Caco-2 (cell line): Measurements from ENCODE around the gene TMEM190. TPM values are rescaled to one million over a fixed set of nuclear protein-coding genes. Genes with fewer than 3 reads are reported as not detected.

ENCODE experiments used
- BruUV-seq: library from RNA; stranded (reverse); fragments of 400-500 nt; replicated peaks from 2 replicates; lab custom pipeline; 2021; lab: Mats Ljungman, UMichigan
- CTCF ChIA-PET: fragments of 300-600 bp; sonication (Branson Sonifier 250); formaldehyde crosslinking; loops from one replicate; lab custom pipeline; 2022; ENCODE audit warnings: antibody characterized with exemption; lab: Charles Lee
- POLR2A ChIA-PET: fragments of 300-600 bp; sonication (Branson Sonifier 250); formaldehyde crosslinking; loops from one replicate; lab custom pipeline; 2022; ENCODE audit warnings: antibody characterized with exemption; lab: Charles Lee
- DNase-seq, 2 experiments: peaks; one replicate each; pipeline versions ENCODE4 v3.0.0 to v3.0.0-alpha.2; 2020 to 2022
- H3K27me3 ChIP-seq: replicated peaks from 2 replicates; pipeline ENCODE4 v1.6.0; 2011; ENCODE audit warnings: low read length; ENCODE audit not compliant: control insufficient read depth, insufficient read depth
- H3K36me3 ChIP-seq: 2 replicates; pipeline ENCODE4 v1.5.1; 2011; ENCODE audit warnings: low read length; ENCODE audit not compliant: control insufficient read depth, insufficient read depth
- H3K4me1 ChIP-seq: fragments of 250-450 bp; sonication (Bioruptor Pico); 2 replicates; pipeline ENCODE4 v1.5.1; 2020; ENCODE audit warnings: mild to moderate bottlenecking
- H3K4me3 ChIP-seq: 2 replicates; pipeline ENCODE4 v1.5.1; 2011; ENCODE audit warnings: low read depth, mild to moderate bottlenecking, control low read depth, low read length
- H3K9me3 ChIP-seq: fragments of 250-450 bp; sonication (Bioruptor Pico); 2 replicates; pipeline ENCODE4 v1.5.1; 2020; ENCODE audit warnings: mild to moderate bottlenecking, moderate library complexity
- H3K27ac Mint-ChIP-seq: one replicate; pipeline ENCODE4 v1.8.0; 2022; ENCODE audit warnings: mixed read lengths; ENCODE audit not compliant: unreplicated experiment
- H3K27me3 Mint-ChIP-seq: one replicate; pipeline ENCODE4 v1.8.0; 2022; ENCODE audit warnings: mixed read lengths; ENCODE audit not compliant: insufficient read depth, unreplicated experiment
- H3K36me3 Mint-ChIP-seq: one replicate; pipeline ENCODE4 v1.8.0; 2022; ENCODE audit warnings: mild to moderate bottlenecking, mixed read lengths; ENCODE audit not compliant: insufficient read depth, unreplicated experiment
- H3K4me1 Mint-ChIP-seq: one replicate; pipeline ENCODE4 v1.8.0; 2022; ENCODE audit warnings: low read depth, mixed read lengths; ENCODE audit not compliant: unreplicated experiment
- H3K4me3 Mint-ChIP-seq: one replicate; pipeline ENCODE4 v1.8.0; 2022; ENCODE audit warnings: mild to moderate bottlenecking, moderate library complexity, mixed read lengths; ENCODE audit not compliant: unreplicated experiment
- H3K9me3 Mint-ChIP-seq: one replicate; pipeline ENCODE4 v1.8.0; 2022; ENCODE audit warnings: mixed read lengths; ENCODE audit not compliant: unreplicated experiment
- intact Hi-C: fragments of 100-400 bp; cut with micrococcal nuclease; formaldehyde crosslinking; loops from one replicate; pipeline ENCODE4 v1.10.0; 2022; ENCODE audit not compliant: unreplicated experiment
- total RNA-seq: library from RNA; stranded (reverse); gene quantifications from 2 replicates; pipeline ENCODE4 v1.2.3, GENCODE V29; 2022
- TF ChIP-seq, protein P1 (sequence below), 2 experiments: fragments of 200-600 bp in 1 of 2; IDR thresholded peaks; 1 replicate in 1 of 2; 2 replicates in 1 of 2; pipeline versions ENCODE4 v1.5.1 to v1.8.0; 2011 to 2022; ENCODE audit warnings: antibody characterized with exemption in 1 of 2, control low read depth in 1 of 2, inconsistent platforms in 1 of 2, low read depth in 1 of 2, low read length in 1 of 2, mild to moderate bottlenecking in 1 of 2, moderate library complexity in 1 of 2; ENCODE audit not compliant: insufficient read depth in 1 of 2, severe bottlenecking in 1 of 2, unreplicated experiment in 1 of 2

Gene TMEM190
- total RNA-seq, 1 experiment from 2014 or later: not detected

DNA sequence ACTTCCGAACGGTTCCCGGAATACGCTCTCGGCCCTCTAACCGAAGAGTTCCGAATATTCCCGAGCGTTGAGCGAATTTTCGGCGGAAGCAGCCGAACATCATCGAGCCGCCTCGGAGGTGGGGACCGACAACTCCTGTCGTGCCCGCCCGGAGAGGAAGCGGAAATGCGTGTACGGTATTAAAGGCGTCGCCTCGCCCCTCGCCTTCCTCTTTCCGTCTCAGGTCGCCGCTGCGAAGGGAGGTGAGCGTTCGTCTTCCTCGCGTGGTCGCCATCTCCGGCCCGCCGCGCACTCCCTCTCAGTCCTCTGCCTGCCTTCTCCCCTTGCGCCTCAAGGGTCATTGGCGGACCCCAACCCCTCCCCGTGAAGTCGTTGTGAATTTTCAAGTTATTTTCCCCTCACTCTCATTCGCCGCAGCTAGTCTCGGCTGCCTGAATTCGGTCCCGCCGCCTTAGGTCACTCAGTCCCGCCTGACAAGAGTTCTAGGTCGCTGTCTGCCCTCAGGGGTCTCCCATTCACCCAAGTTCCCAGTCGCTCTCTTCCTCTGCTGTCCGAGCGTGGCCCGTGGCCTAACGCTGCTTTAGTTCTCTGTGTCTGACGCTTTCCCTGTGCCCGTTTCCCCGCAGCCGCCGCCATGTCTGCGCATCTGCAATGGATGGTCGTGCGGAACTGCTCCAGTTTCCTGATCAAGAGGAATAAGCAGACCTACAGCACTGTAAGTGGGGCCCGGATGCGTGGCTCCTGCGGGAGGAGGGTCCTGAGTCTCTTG, 9.3 kb downstream of the TMEM190 start, which contains the start of gene RPL28:
Gene RPL28, plus strand, starts transcription at position 209 of the 769 bp plus-strand sequence. Its CDS starts 426 bp downstream, at position 635.
- CTCF ChIA-PET: no interaction called here
- BruUV-seq: no TSS peak
- intact Hi-C loops: loop anchor here (1.0 to 10.0 kb wide), 7 partner anchors 22 to 249 kb away; partner anchors contain the start of genes HSPBP1, KMT5C and PPP6R1

GRCh38 chr19:55386493-55386971, 9.9 kb downstream of the TMEM190 start:
- Mint-ChIP-seq H3K4me3 (peak overlapping the region; percentile 93), H3K9me3 (no peaks in the 10 kb centered on the region), H3K36me3 (peaks cover 61% of the 10 kb centered on the region), H3K4me1 (peaks cover 15% of the 10 kb centered on the region), H3K27me3 (no peaks in the 10 kb centered on the region), H3K27ac (peak overlapping the region; percentile 89)
- BruUV-seq: TSS peak; percentile 73
- Histone ChIP-seq H3K27me3 (no peaks in the 10 kb centered on the region), H3K4me1 (peaks cover 30% of the 10 kb centered on the region), H3K9me3 (no peaks in the 10 kb centered on the region), H3K36me3 (peaks cover 18% of the 10 kb centered on the region), H3K4me3 (peak overlapping the region; percentile 95)
- TF ChIP-seq, protein P1, sequence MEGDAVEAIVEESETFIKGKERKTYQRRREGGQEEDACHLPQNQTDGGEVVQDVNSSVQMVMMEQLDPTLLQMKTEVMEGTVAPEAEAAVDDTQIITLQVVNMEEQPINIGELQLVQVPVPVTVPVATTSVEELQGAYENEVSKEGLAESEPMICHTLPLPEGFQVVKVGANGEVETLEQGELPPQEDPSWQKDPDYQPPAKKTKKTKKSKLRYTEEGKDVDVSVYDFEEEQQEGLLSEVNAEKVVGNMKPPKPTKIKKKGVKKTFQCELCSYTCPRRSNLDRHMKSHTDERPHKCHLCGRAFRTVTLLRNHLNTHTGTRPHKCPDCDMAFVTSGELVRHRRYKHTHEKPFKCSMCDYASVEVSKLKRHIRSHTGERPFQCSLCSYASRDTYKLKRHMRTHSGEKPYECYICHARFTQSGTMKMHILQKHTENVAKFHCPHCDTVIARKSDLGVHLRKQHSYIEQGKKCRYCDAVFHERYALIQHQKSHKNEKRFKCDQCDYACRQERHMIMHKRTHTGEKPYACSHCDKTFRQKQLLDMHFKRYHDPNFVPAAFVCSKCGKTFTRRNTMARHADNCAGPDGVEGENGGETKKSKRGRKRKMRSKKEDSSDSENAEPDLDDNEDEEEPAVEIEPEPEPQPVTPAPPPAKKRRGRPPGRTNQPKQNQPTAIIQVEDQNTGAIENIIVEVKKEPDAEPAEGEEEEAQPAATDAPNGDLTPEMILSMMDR (IDR thresholded peaks at IDR 0.05; ENCODE audit: insufficient read depth in 1 of 2, low read depth in 1 of 2, low read length in 1 of 2, severe bottlenecking in 1 of 2, unreplicated experiment in 1 of 2): no peak
- intact Hi-C loops: loop anchor here (10.0 kb wide), 1 partner anchor 248 kb away; no protein-coding TSS in a partner anchor
- ChIA-PET CTCF (no interaction called here), POLR2A (interaction anchor here (1.2 kb wide), 1 partner anchor 47 kb away, joined by 4 read pairs; the partner anchor contains the start of gene KMT5C)
- no peak for DNase-seq

More for the DNA sequence above, 9.3 kb downstream of the TMEM190 start, which contains the start of gene RPL28:
- Histone ChIP-seq H3K36me3 (peaks cover 18% of the 10 kb centered on the region), H3K9me3 (no peaks in the 10 kb centered on the region), H3K4me3 (peak within 1 kb of the TSS; percentile 95), H3K4me1 (peaks cover 30% of the 10 kb centered on the region), H3K27me3 (no peaks in the 10 kb centered on the region)
- DNase-seq: peak; percentile 98 to 99
- Mint-ChIP-seq H3K36me3 (peaks cover 59% of the 10 kb centered on the region), H3K4me1 (peaks cover 18% of the 10 kb centered on the region), H3K27me3 (no peaks in the 10 kb centered on the region), H3K9me3 (no peaks in the 10 kb centered on the region), H3K27ac (peak within 1 kb of the TSS; percentile 89), H3K4me3 (peak within 1 kb of the TSS; percentile 93)
- POLR2A ChIA-PET: interaction anchor here (0.6 to 1.3 kb wide), 3 partner anchors 21 to 47 kb away, joined by 4 to 8 read pairs (median 6); partner anchors contain the start of genes KMT5C and UBE2S
- TF ChIP-seq, protein P1 (IDR thresholded peaks at IDR 0.05; ENCODE audit: insufficient read depth in 1 of 2, low read depth in 1 of 2, low read length in 1 of 2, severe bottlenecking in 1 of 2, unreplicated experiment in 1 of 2): no peak
